ENCODE data around the gene CFAP119.

DNA sequence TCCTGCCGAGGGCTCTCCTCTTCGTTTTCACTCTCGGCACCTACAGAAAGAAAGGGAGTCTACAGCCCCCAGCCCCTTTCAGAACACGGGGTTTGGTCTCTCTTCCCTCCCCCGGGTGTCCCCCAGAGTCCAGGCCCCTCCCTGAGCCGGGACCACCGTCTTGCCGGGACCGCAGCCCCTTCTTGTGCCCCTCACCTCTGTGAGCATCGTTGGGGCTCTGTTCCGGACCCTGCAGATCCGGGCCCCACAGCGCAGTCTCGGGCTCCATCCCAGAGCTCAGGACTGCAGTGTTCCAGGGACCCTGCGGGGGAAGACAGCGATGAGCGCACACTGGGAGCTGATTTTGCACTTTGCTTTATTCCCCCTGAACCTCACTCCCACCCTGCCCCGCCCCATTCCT, 22.4 kb upstream of the CFAP119 start:
- TF ChIP-seq, protein P1, sequence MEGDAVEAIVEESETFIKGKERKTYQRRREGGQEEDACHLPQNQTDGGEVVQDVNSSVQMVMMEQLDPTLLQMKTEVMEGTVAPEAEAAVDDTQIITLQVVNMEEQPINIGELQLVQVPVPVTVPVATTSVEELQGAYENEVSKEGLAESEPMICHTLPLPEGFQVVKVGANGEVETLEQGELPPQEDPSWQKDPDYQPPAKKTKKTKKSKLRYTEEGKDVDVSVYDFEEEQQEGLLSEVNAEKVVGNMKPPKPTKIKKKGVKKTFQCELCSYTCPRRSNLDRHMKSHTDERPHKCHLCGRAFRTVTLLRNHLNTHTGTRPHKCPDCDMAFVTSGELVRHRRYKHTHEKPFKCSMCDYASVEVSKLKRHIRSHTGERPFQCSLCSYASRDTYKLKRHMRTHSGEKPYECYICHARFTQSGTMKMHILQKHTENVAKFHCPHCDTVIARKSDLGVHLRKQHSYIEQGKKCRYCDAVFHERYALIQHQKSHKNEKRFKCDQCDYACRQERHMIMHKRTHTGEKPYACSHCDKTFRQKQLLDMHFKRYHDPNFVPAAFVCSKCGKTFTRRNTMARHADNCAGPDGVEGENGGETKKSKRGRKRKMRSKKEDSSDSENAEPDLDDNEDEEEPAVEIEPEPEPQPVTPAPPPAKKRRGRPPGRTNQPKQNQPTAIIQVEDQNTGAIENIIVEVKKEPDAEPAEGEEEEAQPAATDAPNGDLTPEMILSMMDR (IDR thresholded peaks at IDR 0.05), result no peak
- TF ChIP-seq POLR2AphosphoS5 (IDR thresholded peaks at IDR 0.05) (no peak), POLR2A (IDR thresholded peaks at IDR 0.05; ENCODE audit: low read depth) (no peak)

Data from esophagus muscularis mucosa (tissue), 3 donors.